Measurements from ENCODE around the gene ADAT2. TPM values are rescaled to one million over a fixed set of nuclear protein-coding genes. Genes with fewer than 3 reads are reported as not detected.

ADAT2 gene
- total and polyA plus RNA-seq, 10 of the 15 experiments (the other 5 are each of a cell fraction or from before 2014, with no cell fraction given): 7.8 to 38.6 (median 17.3) TPM

- H3K27ac ChIP-seq (ENCODE audit: control insufficient read depth, insufficient read depth): no peak overlapping the region
- DNase-seq (ENCODE audit: low read depth, low spot score) (no peak), FAIRE-seq (no peak), ATAC-seq (no peak)
- 64% methylated on average over 5 of the region's 5 CpGs for WGBS (ENCODE audit: insufficient coverage, insufficient replicate concordance, low lambda C conversion rate, missing lambda C conversion rate)
- no peaks in the 10 kb centered on the region for H3K9me3 ChIP-seq (replicated peaks; ENCODE audit: control insufficient read depth, insufficient read depth, low read length)
- no peak overlapping the region for H3K4me2 ChIP-seq (ENCODE audit: control insufficient read depth, insufficient read depth)
- in situ Hi-C loops (cut with MboI) (loop anchor here (25.0 kb wide), 1 partner anchor 715 kb away; no protein-coding TSS in a partner anchor), intact Hi-C loops (cut with micrococcal nuclease; ENCODE audit: unreplicated experiment) (no loop called here)
- H2AFZ ChIP-seq (ENCODE audit: control insufficient read depth, low read depth, low read length): peak overlapping the region; percentile 26
- no peaks in the 10 kb centered on the region for H3K36me3 ChIP-seq (ENCODE audit: control insufficient read depth in 2 of 2, insufficient read depth in 2 of 2, low read length in 1 of 2)
- no peaks in the 10 kb centered on the region for H3K27me3 ChIP-seq (replicated peaks in 1 of 2; ENCODE audit: control insufficient read depth in 2 of 2, insufficient read depth in 2 of 2, low read length in 1 of 2)
- no peak overlapping the region for H3K9ac ChIP-seq (ENCODE audit: control insufficient read depth, insufficient read depth, low read length)
- no peak overlapping the region for H3K4me3 ChIP-seq
- ChIA-PET POLR2A (interaction anchor here (0.6 kb wide), 1 partner anchor 1374 kb away, joined by 3 read pairs; no protein-coding TSS in a partner anchor), SMC1A (ENCODE audit: uncharacterized antibody, unreplicated experiment) (interaction anchor here (1.0 to 1.9 kb wide), 4 partner anchors 15 to 66 kb away, joined by 3 to 6 read pairs (median 4); no protein-coding TSS in a partner anchor), RAD21 (ENCODE audit: unreplicated experiment) (interaction anchor here (0.9 to 2.3 kb wide), 2 partner anchors 25 to 28 kb away, joined by 3 to 7 read pairs; no protein-coding TSS in a partner anchor), CTCF (interaction anchor here (1.9 to 2.3 kb wide), 2 partner anchors 23 to 26 kb away, joined by 8 to 10 read pairs; no protein-coding TSS in a partner anchor)
- TF ChIP-seq ATF7 (IDR thresholded peaks at IDR 0.05; ENCODE audit: low read depth) (no peak), NR2F1 (conservative IDR thresholded peaks at IDR 0.05) (no peak), MTA2 (IDR thresholded peaks at IDR 0.05; ENCODE audit: low read depth) (no peak), ZBTB4 (CRISPR knock-in tag; IDR thresholded peaks at IDR 0.05) (no peak)
- BruUV-seq (replicated peaks): no TSS peak
- no peaks in the 10 kb centered on the region for H4K20me1 ChIP-seq (ENCODE audit: control insufficient read depth, insufficient read depth)
- no peaks in the 10 kb centered on the region for H3K79me2 ChIP-seq (ENCODE audit: control insufficient read depth, insufficient read depth, low read length)
- peaks cover 9% of the 10 kb centered on the region for H3K4me1 ChIP-seq (ENCODE audit: control insufficient read depth, insufficient read depth, low read length)
Observed at GRCh38 chr6:143401636-143402370, 48.7 kb downstream of the ADAT2 start.

Measured in GM12878 (cell line).